ENCODE results near the gene PPIE. TPM values are rescaled to one million over a fixed set of nuclear protein-coding genes. Genes with fewer than 3 reads are reported as not detected.

The PPIE gene
- 27.9 TPM for total RNA-seq
- long read RNA-seq, transcript PPIE-201 (10 exons, 1,277 nt): major isoform, 21 of 39 reads
- long read RNA-seq, partial matches to known transcripts: 7 of 39 reads
- long read RNA-seq, other reads (novel, unspliced or antisense): 5 of 39 reads

DNA sequence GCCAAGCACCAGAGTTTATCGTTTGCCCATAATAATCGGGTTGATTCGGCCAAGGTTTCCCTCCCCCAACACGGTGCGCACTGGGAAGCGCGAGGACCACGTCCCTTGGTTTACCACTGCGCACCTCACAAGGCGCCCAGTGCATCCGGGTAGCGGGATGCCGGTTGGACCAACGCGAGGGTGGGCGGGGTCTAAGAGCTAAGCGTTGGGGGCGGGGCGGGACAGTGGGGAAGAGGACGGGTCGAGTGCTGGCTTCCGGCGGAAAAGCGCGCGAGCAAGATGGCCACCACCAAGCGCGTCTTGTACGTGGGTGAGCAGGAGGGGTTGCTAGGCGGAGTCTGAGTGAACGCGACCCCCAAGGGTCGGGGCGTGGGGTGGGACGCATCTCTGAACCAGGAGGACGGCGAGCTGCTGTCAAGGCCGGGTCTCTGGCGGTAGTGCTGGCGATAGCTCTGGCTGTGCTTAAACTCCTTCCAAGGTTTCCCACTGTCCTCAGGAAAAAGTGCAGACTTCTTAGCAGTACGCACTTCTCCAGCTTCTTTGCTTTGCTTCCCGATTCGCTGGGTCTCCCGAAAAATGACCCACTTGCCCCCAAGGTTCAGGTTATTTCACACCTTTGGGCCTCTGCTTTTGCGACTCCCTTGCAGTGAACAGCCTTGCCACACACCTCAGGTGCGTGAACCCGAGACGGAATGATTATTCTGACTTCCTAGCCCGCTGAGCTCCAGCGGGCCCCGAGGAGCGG lies at the start of gene PPIE:
TSS of gene PPIE (plus strand) at position 261 of the 745 bp plus-strand sequence. CDS start at position 280, 19 bp downstream.
- peak; percentile 97 for DNase-seq (ENCODE audit: missing footprints)
- ATAC-seq: peak; percentile 98
- intact Hi-C loops (cut with DNase I): no loop called here

DNA sequence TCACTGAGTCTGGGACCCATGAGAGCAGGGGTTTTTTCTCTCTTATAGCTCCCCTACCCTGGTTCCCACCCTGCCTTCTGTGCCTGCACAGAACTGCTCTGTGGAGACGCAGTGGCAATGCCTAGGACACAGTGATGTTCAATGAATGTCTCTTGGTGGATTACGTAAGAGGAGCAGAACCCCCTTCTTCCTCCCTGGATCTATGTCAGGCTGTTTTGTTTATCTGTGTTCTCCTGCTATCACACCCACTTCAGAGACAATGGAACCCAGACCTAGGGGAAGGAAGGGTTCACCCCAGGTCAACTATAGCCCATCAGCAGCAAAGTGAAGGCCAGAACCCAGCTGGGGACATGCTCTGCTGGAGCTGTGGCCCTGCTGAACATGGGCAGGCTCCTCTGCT lies 49.5 kb upstream of the PPIE start:
- no peak for ATAC-seq
- intact Hi-C loops (cut with DNase I): no loop called here
- no peak for DNase-seq (ENCODE audit: missing footprints)

DNA sequence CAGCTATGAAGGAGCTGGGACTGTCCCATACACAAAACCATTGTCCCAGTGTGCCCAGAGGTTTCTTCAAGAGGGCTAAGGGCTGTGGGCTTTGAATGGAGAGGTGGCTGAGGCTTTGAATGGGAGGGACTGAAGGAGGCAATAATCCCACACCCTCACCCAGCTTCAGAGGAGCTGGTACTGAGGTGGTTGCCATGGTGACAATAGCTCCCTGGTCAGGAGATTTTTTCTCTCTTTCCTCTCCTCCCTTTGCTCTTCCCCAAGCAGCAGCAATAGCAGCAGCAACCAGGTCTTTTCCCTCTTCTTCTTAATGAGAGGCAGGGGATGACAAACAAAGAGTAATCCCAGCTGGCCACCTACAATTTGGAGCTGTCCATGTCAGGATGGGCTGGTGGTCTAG lies 49.0 kb upstream of the PPIE start:
- no peak for DNase-seq (ENCODE audit: missing footprints)
- intact Hi-C loops (cut with DNase I): no loop called here
- ATAC-seq: no peak

DNA sequence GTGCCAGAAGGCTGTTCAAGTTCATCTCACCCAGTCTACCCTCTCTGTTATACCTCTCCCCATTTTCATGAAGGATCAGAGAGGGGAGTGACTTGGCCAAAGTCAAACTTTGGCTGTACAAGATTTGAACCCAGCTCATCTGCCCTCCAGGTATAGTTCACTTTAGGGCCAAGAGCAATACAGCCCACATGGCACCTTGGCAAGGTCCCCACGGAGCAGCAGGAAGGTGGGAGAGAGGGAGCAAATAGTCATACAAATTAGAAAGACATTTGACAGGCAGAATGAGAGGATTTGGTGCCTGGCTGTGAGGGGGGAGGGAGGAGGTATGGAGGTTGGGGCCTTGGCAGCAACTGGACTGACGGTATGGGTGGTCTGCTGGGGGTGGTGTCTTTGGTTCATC lies 48.5 kb upstream of the PPIE start:
- ATAC-seq (no peak), DNase-seq (ENCODE audit: missing footprints) (no peak)
- intact Hi-C loops (cut with DNase I): no loop called here

DNA sequence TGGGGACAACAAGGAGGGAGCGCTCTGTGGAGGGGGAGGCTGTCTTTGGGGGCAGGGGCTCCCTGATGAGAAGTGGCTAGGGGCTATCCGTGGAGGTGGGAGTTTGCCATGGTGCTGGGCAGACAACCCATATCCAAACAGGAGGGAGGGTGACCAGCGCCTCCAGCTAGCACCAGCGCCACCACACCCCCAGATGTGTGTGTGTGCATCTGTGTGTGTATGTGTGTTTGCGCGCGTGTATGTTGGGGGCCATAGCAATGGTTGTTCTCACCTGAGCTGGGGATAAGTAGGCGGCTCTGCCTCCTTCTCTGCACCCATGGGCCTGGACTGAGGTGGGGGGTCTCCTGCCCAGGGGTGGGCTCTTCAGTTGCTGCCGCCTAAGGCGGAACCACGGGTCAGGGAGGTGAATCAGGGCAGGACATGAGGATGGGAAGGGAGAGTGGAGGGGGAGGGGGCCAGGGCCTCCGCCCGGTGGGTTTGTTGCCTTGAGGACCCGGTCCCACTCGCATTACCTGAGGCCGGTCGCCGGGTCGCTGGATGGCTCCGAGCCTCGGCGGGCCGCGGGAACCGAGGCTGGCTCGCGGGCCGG lies 47.8 kb upstream of the PPIE start:
- intact Hi-C loops (cut with DNase I): no loop called here
- no peak for DNase-seq (ENCODE audit: missing footprints)

DNA sequence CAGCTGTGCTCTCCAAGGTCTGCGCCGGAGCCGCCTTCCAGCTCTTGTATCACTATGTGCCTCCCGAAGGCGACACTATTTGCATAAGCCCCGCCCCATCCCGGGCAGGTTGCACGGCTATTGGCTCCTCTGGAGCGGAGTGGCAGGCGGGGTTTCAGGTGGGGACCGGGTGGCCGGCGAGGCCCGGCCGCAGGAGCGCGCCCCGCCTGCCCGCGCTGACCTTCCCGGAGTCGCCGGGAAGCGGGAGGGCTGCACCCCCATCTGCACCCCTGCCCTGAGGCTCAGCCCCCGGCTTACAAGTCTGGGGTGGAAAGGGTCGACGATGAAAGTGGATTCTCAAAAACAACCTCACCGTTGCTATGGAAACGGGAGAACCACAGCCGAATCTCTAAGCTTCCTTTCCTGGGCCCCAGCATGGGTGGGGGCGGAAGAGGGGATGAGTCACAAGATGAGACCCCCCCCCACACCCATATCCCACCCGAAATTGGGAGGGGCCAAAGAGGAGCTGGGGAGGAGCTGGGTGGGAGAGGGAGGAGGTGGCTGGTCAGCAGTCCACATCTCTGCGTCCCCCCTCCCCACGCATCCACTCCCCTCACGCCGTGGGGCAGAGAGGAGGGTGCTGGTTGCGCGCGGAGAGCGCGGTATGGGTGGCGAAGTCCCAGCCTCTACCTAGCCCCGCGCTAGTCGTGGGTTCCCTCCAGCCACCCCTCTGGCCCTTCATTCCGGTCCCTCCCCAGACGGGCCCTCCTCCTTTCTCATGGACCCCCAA lies 47.1 kb upstream of the PPIE start, which contains the start of gene HPCAL4:
TSS of gene HPCAL4 (minus strand) at position 51 of the 769 bp plus-strand sequence. CDS start 6,830 bp downstream, outside the sequence.
- ATAC-seq: peak; percentile 96
- intact Hi-C loops (cut with DNase I): no loop called here
- peak; percentile 93 for DNase-seq (ENCODE audit: missing footprints)

More for the DNA sequence above, 47.8 kb upstream of the PPIE start:
- no peak for ATAC-seq

DNA sequence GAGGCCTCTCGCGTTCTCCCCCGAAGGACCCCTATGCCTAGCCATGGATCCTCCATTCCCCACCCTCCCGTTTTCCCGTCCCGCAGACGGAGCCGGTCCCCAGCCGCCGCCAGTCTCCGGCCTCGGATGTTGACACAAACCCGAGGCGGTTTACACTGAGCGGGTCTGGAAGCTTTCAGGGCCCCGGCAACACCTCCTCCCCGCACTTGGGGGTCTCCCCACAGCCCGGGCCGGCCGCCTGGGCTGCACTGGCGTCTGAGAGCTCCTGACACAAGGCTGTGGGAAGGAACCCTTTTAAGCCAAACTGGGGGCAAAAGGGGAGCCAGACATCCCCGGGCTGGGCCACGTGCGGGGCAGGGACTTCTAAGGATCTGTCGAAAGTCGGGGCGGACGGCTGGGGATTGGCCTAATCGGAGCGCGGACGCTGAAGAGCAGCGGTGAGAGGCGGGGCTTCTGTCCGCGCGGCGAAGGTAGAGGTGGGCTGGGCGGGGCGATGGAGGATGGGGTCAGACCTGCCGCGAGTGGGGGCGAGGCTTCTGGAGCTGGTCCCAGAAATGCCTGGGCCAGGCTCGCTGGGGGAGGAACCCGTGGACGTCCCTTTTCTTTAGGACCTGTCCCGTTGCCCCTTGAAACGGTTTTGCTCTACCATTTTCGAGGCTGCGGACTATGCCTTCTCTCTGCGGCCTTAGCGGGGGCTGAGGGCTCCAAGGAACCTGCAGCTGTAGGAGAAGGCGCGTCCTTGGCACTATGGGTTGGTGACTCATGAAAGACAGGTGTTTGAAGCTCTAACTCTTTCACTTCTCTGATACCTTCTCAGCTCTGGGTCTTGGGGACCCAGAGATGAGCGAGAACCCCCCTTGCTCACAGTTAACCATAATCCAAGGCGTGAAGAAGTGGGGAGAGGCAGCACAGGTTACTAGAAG lies 46.3 kb upstream of the PPIE start:
- DNase-seq (ENCODE audit: missing footprints): no peak
- no peak for ATAC-seq
- intact Hi-C loops (cut with DNase I): no loop called here

DNA sequence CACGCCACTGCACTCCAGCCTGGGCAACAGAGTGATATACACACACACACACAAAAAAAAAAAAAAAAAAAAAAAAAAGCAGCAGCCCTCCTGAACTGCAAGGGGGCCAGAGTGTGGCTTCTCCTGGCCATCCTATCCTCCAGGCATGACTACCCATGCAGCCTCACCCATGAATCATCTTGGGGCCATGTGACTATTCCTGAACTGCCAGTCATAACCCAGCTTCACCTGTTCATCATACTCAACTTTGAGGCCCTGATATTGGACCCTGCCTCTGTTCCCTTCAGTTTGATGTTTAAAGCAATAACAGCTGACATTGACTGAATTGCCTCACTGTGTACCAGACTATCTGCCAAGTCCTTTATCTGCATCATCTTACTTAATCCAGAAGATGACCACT lies 44.7 kb upstream of the PPIE start:
- intact Hi-C loops (cut with DNase I): no loop called here
- ATAC-seq (no peak), DNase-seq (ENCODE audit: missing footprints) (no peak)

DNA sequence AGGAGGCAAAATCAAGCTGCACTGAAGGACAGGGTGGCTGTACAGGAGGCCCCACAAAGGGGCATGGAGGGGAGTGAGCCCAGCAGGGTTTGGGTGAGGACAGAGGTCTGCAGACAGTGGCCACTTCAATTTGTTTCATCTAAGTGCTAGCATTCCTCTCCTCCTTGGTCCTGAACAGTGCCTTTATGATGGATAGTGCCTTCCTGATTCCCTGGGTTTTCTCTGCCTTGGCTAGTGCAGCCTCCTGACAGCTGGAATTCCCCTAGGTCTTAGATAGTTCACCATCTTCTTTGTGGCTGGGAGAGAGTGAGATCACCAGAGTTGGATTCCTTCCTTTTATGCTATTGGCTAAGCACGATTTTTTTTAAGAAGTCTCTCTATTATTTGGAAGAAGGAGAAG lies 43.7 kb upstream of the PPIE start:
- intact Hi-C loops (cut with DNase I): no loop called here
- ATAC-seq (no peak), DNase-seq (ENCODE audit: missing footprints) (no peak)

DNA sequence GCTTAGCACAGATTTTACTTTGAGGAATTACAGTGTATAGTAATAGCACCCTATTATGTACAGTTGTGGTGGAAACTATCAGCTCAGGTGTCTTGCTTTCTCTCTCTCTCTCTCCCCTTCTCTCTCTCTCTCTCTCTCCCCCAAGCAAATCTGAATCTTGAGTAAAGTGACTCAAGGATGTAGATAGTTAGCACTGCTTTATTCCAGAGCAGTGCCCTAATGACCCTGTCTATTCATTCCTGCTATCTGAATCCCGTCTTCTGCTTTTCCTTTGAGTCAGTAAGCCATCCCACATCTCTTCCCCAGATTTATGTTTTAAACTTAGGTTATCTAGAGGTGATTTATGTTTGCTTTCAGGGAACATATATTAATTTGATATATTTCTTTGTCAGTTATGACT lies 42.2 kb upstream of the PPIE start:
- DNase-seq (ENCODE audit: missing footprints): no peak
- intact Hi-C loops (cut with DNase I): no loop called here
- ATAC-seq: no peak

DNA sequence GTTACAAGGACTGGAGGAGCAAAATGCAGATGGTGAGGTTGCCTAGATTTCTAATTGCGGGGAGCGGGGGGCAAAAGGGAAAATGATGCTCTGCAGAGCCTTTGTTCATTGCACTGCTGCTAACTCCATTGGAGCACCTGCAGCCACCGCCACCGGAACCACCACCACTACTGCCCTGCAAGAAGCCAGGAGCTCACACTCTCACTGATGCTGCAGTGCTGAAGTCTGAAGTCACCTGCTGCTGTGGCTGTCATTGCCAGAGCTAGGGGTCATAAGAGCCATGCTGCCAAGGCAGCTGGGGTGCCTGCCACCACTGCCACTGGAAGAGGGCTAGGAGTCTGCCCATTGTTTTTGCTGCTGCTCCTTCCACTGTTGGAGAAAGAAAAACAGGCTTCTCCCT lies 40.1 kb upstream of the PPIE start:
- ATAC-seq (no peak), DNase-seq (ENCODE audit: missing footprints) (no peak)
- intact Hi-C loops (cut with DNase I): no loop called here

DNA sequence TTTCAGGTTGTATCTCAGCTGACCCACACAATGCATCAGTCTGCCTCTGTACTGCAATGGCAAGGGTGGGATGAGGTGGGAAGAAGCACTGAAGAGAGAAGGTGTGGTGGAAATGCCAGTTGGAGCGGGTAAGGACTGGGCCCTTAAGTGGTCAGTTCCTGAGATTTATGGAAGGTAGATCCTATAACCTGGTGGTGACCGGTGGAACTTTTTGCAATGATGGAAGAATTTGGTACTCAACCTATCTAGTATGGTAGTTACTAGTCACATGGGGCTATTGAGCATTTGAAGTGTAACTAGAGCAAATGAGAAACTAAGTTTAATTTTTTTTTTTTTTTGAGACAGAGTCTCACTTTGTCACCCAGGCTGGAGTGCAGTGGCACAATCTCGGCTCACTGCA lies 39.3 kb upstream of the PPIE start:
- DNase-seq (ENCODE audit: missing footprints) (no peak), ATAC-seq (no peak)
- intact Hi-C loops (cut with DNase I): no loop called here

DNA sequence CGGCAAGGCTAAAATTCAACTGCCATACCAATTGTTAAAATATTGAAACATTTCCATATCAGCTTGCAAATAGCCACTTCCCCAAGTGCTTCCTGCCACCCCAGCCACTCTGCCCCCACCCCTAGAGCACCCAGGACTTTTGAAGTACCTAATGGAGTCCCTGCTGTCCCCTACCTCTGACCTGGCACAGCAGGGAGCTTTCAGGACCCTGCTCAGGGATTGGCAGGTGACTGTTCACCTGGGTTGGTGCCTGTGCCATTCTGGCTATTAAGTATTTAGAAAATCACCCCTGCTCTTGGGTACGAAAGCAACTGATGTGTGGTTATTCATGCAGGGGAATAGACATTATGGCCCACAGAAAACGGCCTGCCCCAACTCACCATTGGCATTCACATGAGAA lies 38.3 kb upstream of the PPIE start:
- DNase-seq (ENCODE audit: missing footprints): no peak
- ATAC-seq: no peak
- intact Hi-C loops (cut with DNase I): no loop called here

DNA sequence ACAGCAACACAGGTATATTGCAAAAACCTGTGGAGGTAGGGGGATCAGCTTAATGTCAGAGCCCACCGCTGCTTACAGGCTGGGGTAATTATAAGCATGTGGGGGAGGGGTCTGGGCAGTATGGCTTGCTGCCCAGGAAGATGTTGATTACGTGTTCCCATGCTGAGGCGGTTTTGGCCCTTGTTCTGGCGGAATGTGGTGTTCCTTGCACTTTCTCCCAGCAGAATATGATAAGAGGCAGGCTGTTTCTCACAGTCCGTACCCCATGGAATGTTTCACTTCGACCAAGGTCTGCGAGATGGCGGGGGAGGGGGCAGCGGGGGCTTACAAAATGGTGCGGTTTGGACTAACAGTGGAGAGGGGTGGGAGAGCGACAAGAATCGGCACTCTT lies 37.6 kb upstream of the PPIE start:
- intact Hi-C loops (cut with DNase I): no loop called here
- peak; percentile 67 for ATAC-seq
- DNase-seq (ENCODE audit: missing footprints): no peak

DNA sequence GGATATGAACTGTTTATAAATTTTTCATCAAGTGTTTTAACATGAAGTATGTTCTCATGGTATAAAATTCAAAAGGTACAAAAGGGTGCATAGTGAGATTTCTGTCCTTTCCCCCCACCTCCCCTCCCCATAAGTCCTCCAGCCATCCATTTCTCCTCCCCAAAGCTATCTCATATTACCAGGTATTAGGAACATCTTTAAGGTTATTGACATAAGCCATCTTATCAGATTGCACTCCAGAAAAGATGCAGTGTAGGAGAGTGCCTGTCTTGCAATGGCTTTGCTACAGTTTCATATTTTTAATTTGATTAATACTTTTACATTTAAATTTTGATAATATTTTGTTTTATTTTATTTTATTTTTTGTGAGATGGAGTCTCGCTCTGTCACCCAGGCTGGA lies 33.9 kb upstream of the PPIE start:
- no peak for DNase-seq (ENCODE audit: missing footprints)
- intact Hi-C loops (cut with DNase I): no loop called here
- ATAC-seq: no peak

DNA sequence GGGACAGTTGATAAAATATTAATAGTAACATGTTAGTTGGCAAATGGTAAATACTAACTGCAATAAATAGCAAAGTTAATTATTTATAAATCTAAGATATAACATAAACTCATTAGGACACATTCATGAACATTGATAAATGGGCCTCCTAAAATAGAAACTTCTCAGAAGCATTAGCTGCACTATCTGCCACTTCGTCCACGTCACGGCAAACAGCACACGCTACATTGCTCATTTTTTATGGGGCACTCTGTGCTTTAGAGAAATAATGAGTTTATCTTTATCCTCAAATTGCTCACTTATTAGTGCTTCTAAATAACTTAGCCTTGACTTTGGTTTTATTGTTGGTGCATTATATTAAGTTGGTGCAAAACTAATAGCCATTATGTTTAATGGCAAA lies 31.2 kb upstream of the PPIE start:
- ATAC-seq: no peak
- DNase-seq (ENCODE audit: missing footprints): no peak
- intact Hi-C loops (cut with DNase I): no loop called here

DNA sequence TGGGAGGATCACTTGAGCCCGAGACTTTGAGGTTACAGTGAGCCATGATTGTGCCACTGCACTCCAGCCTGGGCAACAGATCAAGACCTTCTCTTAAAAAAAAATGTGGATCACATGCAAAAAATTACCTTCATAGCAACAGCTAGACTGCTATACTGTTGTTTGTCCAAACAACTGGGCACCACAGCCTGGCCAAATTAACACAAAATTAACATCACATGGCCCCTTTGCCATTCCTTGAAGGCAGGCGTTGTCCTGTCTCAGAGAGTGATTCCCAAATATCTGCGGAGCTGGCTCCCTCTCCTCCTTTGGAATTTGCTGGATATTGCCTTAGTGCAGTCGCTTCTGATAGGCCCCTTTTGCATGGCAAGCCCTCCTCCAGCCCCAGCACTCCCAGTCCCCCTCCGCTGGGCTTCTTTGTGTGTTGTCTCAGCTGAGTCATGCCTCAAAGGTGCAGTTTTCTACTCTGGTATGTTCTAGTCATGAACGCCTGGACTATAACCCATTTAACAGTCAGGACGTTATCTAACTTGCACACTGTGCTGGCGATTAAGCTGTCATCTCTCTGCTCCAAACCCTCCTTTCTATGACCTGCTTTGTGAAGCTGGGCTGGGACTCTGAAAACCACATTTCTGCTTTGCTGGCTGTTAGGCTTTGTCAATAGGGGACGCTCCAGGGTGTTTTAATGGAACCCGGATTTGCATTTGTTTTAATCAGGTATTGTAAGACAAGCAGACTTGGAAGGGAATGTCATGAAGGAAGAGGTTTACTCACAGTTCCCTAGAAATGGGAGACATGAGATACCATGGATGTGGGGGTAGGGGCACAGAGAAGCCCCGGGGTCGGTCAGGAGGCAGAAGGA lies 27.3 kb upstream of the PPIE start:
- intact Hi-C loops (cut with DNase I): no loop called here
- ATAC-seq (peak; percentile 16), DNase-seq (ENCODE audit: missing footprints) (no peak)

DNA sequence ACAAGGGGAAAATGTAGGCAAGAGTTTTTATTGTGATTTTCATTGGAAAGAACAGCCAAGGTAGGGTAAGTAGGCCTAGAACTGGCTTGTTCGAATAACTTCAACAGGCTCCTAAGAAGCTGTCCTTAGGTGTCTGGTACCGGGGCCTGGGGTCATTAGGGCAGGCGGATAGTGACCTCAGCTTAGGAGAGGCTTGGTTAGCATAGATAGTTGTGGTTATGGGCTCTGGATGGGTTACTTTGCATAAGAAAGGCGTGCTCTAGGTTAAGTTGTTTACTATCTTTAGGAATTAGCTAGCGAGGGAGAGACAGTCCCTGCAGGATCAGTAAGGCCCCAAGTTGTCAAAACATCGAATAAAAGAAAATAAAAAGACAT lies 26.7 kb upstream of the PPIE start:
- intact Hi-C loops (cut with DNase I): no loop called here
- DNase-seq (ENCODE audit: missing footprints) (no peak), ATAC-seq (no peak)

All from Right ventricle myocardium inferior (tissue), 1 donor.